Astrocyte of the spinal cord (primary cell): ENCODE results near the gene PILRB.
"Not testable (repeated sequence)": the region's sequence is repeated elsewhere in the genome, so short reads cannot be mapped to it uniquely, and the experiment has no call there.

Experiments
- DNase-seq: peaks from one replicate; pipeline ENCODE4 v3.0.0; 2011; ENCODE audit warnings: low read depth, low spot score
- H3K4me3 ChIP-seq: 2 replicates; pipeline ENCODE4 v1.5.1; 2011; ENCODE audit warnings: low read depth, mild to moderate bottlenecking, low read length, moderate library complexity
- CTCF ChIP-seq: IDR thresholded peaks from 2 replicates; pipeline ENCODE4 v1.5.1; 2012; ENCODE audit warnings: low read depth, mild to moderate bottlenecking, low read length, inconsistent platforms
- in situ Hi-C: cut with HindIII; loops from 2 replicates; pipeline ENCODE4 v1.10.0; 2017; ENCODE audit warnings: low sequenced_read_pairs

PILRB gene

GRCh38 chr7:100351657-100352058 lies 6.3 kb upstream of the PILRB start:
- TF ChIP-seq CTCF = no peak
- DNase-seq = no peak
- in situ Hi-C loops = no loop called here
- H3K4me3 ChIP-seq = no peak overlapping the region

- H3K4me3 ChIP-seq, in situ Hi-C loops: not testable (repeated sequence)
Observed at GRCh38 chr7:100352230-100352781, 5.6 kb upstream of the PILRB start.

GRCh38 chr7:100352984-100353684 lies 4.8 kb upstream of the PILRB start:
- TF ChIP-seq CTCF = no peak
- in situ Hi-C loops = no loop called here
- DNase-seq = no peak
- H3K4me3 ChIP-seq = no peak overlapping the region

More at GRCh38 chr7:100352230-100352781, 5.6 kb upstream of the PILRB start:
- not testable (repeated sequence) for DNase-seq

GRCh38 chr7:100353685-100354330 lies 4.1 kb upstream of the PILRB start:
- in situ Hi-C loops = no loop called here
- H3K4me3 ChIP-seq = no peak overlapping the region
- no peak for DNase-seq
- TF ChIP-seq CTCF = no peak

GRCh38 chr7:100356416-100357068 lies 1.4 kb upstream of the PILRB start:
- no peak for DNase-seq
- in situ Hi-C loops = no loop called here
- no peak overlapping the region for H3K4me3 ChIP-seq
- TF ChIP-seq CTCF = no peak

GRCh38 chr7:100357131-100357561 lies 771 bp upstream of the PILRB start:
- in situ Hi-C loops = no loop called here
- no peak for TF ChIP-seq CTCF
- H3K4me3 ChIP-seq = no peak overlapping the region
- DNase-seq = no peak

- no peak for DNase-seq
- TF ChIP-seq CTCF = no peak
- in situ Hi-C loops = no loop called here
- H3K4me3 ChIP-seq = no peak overlapping the region
Observed at GRCh38 chr7:100358857-100359212, 918 bp downstream of the PILRB start.
